Bronchial epithelial cell (primary cell): ENCODE results near the gene HOXB6. TPM values are rescaled to one million over a fixed set of nuclear protein-coding genes. Genes with fewer than 3 reads are reported as not detected.

Source experiments
- DNase-seq: peaks from one replicate; pipeline ENCODE4 v3.0.0-alpha.2; 2010; ENCODE audit warnings: low read depth
- FAIRE-seq: peaks from 2 replicates; lab custom pipeline; 2011; peaks lifted over from hg19 to GRCh38; lab: Jason Lieb, UNC
- H3K27me3 ChIP-seq: 2 replicates; pipeline ENCODE4 v1.5.1; 2011; ENCODE audit warnings: low read length; ENCODE audit not compliant: control insufficient read depth, insufficient read depth
- H3K36me3 ChIP-seq: 2 replicates; pipeline ENCODE4 v1.5.1; 2011; ENCODE audit warnings: low read length; ENCODE audit not compliant: control insufficient read depth, insufficient read depth
- H3K4me3 ChIP-seq: 2 replicates; pipeline ENCODE4 v1.5.1; 2011; ENCODE audit warnings: mild to moderate bottlenecking, low read depth, low read length, control low read depth
- total RNA-seq: library from RNA; depleted of rRNA; stranded (reverse); fragments of >200 nt; gene quantifications from 2 replicates; pipeline ENCODE4 v1.2.1, GENCODE V29; 2014
- TF ChIP-seq, protein P1 (sequence below): IDR thresholded peaks from 2 replicates; pipeline ENCODE4 v1.5.1; 2011; ENCODE audit warnings: mild to moderate bottlenecking, moderate library complexity, low read length, control low read depth, inconsistent platforms; ENCODE audit not compliant: insufficient read depth, severe bottlenecking

Gene HOXB6
- total RNA-seq: not detected in 2 replicates

DNA sequence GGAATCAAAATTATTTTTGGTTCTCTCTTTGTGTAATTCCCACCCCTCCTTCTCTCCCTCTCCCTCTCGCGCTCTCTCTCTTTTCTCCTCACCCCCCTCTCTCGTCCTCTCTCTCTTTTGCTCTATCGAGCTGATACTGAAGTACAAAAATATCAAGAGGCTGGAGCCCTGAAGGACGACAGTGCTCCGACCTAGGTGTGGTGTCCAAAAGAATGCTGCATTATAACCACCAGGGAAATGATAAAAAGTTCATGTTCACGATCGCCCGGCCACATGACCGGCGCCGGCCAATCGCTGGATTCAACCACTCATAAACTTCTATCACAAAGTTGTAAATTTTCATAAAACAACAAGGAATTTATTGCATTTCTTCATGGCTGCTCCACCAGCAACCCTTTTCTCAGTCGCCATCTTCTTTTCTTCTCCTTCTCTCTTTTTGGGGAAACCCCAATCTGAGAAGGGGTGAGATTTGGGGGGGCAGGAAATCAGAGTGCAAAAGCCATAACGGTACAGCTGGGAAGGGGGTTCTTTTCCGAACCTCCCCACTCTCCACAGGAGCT lies at the start of gene HOXB6:
Gene HOXB6, minus strand, starts transcription at position 217 of the 560 bp plus-strand sequence. CDS start 6,836 bp downstream, outside the sequence.
- FAIRE-seq (no peak), DNase-seq (no peak)
- H3K27me3 ChIP-seq: peaks cover 90% of the 10 kb centered on the region
- TF ChIP-seq, protein P1, sequence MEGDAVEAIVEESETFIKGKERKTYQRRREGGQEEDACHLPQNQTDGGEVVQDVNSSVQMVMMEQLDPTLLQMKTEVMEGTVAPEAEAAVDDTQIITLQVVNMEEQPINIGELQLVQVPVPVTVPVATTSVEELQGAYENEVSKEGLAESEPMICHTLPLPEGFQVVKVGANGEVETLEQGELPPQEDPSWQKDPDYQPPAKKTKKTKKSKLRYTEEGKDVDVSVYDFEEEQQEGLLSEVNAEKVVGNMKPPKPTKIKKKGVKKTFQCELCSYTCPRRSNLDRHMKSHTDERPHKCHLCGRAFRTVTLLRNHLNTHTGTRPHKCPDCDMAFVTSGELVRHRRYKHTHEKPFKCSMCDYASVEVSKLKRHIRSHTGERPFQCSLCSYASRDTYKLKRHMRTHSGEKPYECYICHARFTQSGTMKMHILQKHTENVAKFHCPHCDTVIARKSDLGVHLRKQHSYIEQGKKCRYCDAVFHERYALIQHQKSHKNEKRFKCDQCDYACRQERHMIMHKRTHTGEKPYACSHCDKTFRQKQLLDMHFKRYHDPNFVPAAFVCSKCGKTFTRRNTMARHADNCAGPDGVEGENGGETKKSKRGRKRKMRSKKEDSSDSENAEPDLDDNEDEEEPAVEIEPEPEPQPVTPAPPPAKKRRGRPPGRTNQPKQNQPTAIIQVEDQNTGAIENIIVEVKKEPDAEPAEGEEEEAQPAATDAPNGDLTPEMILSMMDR: no peak
- no peak within 1 kb of the TSS for H3K4me3 ChIP-seq
- no peaks in the 10 kb centered on the region for H3K36me3 ChIP-seq

DNA sequence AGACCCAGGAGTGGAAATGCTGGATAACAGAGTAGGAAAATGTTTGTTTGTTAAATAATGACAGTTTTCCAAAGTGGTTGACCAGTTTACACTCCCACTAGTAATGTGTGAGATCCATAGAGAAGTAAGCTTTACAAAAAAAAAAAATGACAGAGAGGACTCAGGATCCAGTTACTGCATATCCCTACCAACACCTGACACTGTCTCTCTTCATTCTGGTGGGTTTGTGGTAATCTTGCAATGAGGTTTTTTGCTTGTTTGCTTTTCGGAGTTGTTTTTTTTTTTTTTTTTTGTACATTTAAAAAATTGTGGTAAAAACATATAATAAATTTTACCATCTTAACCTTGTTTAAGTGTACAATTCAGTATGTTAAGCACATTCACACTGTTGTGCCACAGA lies 45.0 kb upstream of the HOXB6 start:
- Histone ChIP-seq H3K27me3 (peaks cover 27% of the 10 kb centered on the region), H3K4me3 (no peak overlapping the region), H3K36me3 (no peaks in the 10 kb centered on the region)
- FAIRE-seq (no peak), DNase-seq (no peak)
- TF ChIP-seq, protein P1: no peak

DNA sequence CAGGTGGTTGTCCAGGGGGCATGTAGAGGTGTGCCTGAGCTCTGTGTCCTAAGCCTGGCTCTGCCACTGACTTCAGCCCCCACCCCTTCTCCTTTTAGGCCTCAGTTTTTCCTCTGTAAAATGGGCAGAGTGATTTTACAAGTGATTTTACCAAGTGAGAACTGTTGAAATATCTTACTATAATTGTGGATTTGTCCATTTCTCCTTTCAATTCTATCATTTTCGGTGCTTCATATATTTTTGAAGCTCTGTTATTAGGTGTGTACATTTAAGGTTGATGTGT lies 43.1 kb upstream of the HOXB6 start:
- peaks cover 44% of the 10 kb centered on the region for H3K27me3 ChIP-seq
- TF ChIP-seq, protein P1: no peak
- no peaks in the 10 kb centered on the region for H3K36me3 ChIP-seq
- DNase-seq (no peak), FAIRE-seq (no peak)
- no peak overlapping the region for H3K4me3 ChIP-seq

DNA sequence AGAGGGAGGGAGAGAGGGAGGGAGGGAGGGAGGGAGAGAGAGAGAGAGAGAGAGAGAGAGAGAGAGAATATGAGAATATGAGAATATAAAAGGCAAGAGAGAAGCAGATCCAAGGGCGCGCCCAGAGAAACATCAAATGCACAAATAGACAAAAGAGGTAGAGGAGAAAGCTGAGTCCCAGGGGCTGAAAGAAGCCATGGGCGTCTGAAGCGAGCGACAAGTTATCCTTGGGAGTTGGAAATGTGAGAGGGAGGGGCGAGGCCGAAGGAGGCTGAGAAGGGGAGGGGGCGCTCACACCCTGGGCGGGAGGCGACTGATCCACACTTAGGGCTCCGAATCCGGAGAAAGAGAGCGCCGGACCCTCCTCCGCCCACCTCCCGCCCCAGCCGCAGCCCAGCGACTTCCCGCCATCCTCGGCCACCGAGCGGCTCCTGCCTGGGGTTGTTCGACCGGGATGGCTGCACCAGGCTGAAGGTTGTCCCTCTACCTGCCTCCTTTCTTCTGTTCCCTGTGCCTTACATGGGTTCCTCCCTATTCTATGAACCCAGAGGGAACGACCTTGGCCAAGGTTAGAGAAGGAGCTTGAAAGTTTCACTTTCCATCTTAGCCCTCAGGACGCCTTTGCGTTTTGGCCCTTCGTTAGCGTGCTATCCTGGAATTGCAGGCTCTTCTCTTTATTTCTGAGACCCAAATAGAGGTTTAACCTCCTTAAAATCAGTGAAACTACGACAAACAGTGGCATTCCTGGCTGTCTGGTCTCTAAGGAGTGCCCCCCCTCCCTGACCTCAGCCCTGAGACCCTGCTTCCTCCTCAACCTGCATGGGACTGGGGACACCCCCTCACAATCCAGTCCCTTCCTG lies 42.5 kb upstream of the HOXB6 start:
- TF ChIP-seq, protein P1: no peak
- H3K4me3 ChIP-seq: no peak overlapping the region
- FAIRE-seq: no peak
- no peak for DNase-seq
- peaks cover 49% of the 10 kb centered on the region for H3K27me3 ChIP-seq
- no peaks in the 10 kb centered on the region for H3K36me3 ChIP-seq

DNA sequence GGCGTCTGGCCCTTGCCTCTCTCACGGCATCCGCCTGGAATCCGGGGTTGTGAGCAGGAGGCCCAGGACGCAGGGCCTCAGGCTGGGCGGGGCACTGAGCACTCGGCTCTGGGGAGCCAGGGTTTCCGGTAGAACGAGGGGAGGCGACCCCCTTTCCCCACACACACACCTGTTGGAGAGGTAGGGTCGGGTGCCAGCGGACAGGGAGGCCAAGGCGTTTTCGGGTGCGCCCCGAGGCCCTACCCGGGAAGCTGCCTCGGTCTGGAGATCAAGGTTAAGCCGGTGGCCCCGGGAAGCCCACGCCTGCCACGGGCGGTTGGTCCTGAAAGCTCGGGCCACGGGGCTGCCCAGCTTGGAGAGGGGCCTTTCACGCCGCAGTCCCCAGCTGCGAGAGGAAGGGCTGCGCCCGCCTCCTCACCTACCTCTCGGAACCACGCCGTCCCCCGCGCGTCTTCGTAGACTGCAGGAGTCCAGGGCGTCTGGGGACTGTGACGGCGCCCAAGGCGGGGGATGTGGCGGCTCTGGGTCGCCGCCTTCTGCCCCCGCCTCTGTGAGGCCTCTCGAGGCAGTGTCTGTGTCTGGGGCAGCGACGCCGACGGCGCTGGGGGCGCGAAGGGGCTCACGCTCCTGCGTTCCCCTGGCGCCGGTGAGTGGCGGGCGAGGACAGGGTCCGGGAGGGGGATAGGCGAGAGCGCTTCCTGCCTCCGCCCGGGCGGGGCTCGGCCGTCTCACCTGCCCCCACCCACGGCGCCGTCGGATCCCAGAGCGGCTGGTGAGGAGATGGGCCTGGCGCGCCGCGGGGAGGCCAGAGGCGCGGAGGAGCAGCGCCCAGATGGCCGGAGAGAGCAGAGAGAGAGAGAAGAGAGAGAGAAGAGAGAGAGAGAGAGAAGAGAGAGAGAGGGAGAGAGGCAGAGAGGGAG lies 41.7 kb upstream of the HOXB6 start:
- FAIRE-seq (no peak), DNase-seq (no peak)
- Histone ChIP-seq H3K4me3 (no peak overlapping the region), H3K27me3 (peaks cover 56% of the 10 kb centered on the region), H3K36me3 (no peaks in the 10 kb centered on the region)
- TF ChIP-seq, protein P1: no peak
